ENCODE results near the gene AFAP1L1.

The AFAP1L1 gene

DNA sequence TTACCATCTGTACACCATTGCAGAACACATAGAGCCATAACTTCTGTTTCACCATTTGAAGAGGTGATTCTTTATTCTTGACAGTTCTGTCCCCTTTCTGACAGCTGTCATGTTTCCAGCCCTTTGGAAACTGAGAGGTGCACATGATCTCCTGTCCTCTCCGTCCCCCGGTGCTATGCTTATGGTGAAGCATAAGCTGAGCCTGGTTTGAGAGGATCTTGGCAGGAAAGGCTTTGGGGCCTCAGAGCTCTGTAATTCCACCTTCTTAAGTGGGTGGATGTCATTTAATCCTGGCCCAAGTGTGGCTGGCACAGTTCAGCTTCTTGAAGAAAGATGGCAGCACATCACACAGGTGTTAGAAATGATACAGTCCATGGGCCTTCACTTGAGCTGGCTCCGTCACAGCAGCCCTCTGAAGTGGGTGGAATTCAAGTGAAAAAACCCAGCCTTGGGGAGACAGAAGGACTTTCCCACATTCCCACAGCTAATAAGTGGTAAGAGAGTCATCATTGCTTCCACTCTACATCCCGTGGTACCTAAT is 43.0 kb downstream of the AFAP1L1 start:
- DNase-seq (no peak), ATAC-seq (no peak)

DNA sequence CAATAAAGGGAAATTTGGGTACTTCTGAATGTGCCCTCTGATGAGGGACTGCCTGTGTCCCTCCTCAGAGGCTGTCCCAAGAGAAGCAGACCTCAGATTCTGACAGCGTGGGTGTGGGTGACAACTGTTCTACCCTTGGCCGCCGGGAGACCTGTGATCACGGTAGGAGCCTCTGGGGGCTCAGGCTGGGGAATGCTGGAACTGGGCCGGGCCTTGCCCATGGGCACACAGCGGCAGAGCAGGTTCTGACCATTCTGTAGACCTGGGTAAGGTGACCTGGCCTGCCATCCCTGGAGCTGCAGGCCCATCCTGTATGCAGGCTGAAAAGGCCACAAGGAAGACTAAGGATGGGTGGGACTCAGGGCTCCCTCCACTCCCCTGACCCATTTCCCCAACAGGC is 44.1 kb downstream of the AFAP1L1 start:
- ATAC-seq (no peak), DNase-seq (no peak)

DNA sequence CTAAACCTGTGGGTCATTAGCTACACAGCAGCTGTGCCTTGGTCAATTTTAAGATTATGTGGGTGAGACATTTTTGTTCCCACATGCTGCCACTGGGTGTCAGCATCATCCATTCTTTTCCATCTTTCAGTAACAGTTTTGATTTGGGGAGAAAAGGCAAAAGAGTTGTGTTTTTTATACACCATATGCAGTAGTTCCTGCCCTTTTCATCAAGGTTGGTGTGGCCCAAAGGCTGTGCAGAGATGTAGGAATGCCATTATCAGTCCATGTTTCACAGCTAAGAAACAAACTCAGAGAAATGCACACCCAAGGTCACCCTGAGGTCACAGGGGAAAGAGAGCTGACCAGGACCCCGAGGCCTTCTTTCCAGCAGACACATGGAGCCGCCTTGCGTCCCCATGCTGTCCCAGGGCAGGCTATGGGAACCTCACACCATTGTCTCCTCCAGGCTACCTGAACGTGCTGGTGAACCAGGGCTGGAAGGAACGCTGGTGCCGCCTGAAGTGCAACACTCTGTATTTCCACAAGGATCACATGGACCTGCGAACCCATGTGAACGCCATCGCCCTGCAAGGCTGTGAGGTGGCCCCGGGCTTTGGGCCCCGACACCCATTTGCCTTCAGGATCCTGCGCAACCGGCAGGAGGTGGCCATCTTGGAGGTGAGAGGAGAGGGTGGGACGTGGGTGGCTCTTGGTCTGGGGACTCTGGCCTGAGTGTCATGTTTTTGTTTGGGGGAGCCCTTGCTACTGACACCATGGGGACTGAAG is 45.8 kb downstream of the AFAP1L1 start:
- ATAC-seq (no peak), DNase-seq (no peak)

DNA sequence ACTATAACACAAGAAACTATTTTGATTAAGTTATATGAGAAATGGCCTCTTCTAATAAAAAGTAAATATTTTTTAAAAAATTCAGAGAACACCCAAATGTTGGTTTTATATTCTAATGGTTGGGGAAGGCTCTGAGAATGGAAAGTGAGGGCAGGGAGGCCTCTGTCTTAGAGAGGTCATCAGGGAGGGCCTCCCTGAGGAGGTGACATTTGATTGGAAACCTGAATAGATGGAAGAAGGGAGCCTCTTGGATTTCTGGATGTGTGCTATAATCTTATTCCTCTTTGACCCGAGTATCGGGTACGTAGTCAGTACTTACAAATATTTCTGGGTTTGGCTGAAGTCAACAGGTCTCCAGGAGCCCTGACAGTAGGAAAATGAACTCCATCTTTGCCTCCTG is 47.5 kb downstream of the AFAP1L1 start:
- DNase-seq: no peak
- ATAC-seq: no peak

DNA sequence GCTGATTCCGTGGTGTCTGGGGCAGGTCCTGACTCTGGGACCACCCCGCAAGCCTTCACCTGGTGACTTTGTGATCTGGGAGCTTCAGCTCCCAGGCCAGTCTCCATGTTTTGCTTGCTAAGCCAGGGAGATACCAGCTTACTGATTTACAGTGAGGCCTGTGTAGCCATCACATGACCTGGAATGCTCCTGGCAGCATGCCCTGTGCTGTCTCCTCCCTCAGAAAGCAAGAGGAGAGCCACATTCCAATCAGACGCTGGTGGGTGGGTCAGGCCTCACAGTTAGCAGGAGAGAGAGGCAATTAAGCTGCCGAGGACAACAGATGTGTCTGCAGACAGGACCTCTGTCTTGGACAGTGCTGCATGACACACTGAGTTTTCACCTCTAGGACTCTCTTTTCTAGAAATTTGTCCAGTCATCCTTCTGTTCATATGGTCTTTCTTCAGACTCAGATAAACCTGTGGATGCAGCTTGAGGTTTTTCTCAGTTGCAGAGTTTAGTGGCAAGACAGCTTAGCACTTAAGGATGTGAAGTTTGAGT is 49.2 kb downstream of the AFAP1L1 start:
- no peak for ATAC-seq

DNA sequence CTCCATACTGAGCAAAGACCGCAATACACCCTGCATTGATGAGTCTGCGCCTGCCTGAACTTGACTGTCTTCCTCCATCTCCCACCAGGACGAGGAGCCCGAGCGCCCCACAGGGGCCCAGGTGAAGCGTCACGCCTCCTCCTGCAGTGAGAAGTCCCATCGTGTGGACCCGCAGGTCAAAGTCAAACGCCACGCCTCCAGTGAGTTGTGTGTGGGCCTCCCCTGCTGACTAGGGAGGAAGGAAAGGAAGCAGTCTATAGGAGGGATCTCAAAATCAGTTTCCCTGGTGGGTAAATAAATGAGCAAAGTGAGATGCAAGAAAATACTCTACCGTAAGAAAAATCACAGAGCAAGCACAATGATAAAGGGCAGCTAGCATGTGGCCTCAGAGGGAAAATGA is 50.9 kb downstream of the AFAP1L1 start:
- DNase-seq (no peak), ATAC-seq (no peak)

More for the DNA sequence above, 49.2 kb downstream of the AFAP1L1 start:
- no peak for DNase-seq

DNA sequence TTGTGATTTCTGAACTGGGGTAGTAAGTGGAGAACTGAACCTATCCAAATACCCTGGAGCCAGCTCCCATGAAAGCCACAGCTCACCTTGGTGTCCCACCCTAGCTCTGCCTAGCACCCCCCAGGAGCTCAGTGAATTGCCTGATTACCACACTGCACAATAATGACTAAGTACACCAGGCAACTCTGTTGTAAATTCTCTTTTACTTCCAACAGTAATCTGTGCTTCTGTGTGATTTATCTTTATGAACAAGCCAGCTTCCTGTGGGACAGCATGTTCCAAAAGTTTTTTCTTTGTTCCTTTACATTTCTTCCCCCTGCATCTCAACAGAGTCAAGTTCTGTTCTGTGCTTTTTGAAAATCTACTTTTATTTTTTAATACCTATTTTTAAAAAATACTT is 51.6 kb downstream of the AFAP1L1 start:
- no peak for DNase-seq
- no peak for ATAC-seq

DNA sequence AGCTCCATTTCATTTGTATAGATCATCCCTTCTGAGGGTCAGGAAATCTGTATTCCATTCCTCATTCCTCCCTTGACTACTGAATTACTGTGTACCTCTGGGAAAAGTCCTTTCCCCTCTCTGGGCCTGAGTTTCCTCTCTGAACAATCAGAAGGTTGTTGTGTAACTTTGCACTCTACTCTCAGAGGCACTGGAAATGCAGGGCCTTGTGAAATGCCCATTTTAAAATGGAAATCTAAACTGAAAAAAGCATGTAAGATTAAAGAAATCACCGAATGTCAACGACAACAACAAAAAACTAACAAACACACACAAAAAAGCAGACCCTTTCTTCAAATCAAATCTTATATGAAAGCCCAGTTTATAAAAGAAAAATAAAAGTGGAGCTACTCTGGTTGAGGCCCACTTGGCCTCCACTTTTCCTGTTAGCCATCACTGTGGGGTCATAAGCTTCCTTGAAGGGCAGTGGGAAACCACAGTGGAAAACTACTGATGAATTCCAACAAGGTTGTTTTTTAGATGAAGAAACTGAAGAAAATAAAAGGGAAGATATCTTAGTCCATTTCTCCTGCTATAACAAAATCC is 52.1 kb downstream of the AFAP1L1 start:
- ATAC-seq (no peak), DNase-seq (no peak)

DNA sequence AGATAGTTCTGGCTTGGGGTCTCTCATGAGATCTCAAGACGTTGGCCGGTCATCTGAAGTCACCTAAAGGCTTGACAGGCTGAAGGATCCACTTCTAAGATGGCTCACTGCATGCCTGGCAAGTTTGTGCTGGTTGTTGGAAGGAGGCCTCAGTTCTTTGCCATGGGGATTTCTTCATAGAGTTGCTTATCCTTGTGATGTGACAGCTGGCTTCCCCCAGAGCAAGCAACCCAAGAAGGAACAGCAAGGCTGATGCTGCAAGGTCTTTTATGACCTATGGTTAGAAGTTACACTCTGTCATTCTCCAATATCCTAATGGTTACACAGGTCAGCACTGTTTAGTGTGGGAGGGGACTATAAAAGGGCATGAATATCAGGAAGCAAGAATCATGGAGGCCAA is 53.0 kb downstream of the AFAP1L1 start:
- ATAC-seq: no peak
- no peak for DNase-seq

DNA sequence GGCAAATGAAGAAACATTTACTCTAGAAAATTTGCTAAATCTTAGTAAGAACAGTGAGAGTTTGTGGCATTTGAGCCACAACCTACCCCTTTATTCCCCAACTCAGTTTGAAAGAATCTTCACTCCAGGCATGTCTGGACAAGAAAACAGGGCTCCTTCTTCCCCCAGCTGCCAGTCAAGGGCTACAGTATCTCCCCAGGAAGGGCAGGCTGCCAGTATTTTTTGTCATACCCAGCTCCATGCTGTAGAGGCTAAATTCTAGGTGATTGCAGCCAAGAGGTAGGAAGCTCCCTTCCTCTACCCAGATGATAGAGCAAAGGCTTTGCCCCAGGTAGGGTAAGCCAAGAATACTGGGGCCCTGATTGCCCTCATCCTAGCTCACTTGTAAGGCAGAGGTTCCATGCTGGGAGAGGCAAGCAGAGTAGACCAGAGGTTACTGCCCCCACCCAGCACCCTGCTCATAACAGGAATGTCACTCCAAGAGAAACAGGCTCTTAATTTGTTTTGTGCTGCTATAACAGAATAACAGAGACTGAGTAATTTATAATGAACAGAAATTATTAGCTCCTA is 53.6 kb downstream of the AFAP1L1 start:
- ATAC-seq (no peak), DNase-seq (no peak)

DNA sequence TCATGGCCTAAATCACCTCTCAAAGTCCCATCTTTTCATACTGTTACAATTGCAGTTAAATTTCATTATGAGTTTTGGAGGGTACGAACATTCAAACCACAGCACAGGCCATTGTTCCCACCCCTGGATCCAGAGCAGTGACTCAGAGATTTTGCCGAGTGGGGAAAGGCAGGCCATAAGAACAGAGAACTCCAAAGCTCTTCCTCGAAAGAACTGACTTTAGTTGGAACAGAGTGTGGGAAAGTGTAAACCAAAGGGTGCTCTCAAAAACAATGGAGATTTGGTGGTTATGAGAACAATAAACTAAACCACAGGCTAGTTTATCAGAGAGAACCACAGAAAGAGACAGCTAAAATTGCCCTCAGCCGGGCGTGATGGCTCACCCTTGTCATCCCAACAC is 54.2 kb downstream of the AFAP1L1 start:
- no peak for DNase-seq
- no peak for ATAC-seq

DNA sequence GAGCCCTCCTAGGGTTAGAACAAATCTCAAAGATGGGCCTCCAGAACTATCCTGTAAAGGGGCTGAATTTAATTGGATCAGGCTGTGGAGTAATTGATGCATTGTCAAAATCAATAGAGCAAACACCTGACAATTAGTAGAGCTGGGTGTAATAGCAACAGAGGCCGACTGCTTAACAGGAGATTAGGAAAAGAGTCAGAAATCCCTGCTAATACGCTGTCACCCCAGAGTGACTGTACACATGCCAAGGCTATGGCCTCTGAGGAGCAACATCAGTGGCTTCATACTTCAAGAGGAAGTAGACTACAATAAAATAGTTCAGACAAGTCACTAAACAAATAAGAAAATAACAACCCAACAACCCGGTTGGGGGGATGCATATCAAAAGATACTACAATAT is 55.0 kb downstream of the AFAP1L1 start:
- ATAC-seq: no peak
- no peak for DNase-seq

DNA sequence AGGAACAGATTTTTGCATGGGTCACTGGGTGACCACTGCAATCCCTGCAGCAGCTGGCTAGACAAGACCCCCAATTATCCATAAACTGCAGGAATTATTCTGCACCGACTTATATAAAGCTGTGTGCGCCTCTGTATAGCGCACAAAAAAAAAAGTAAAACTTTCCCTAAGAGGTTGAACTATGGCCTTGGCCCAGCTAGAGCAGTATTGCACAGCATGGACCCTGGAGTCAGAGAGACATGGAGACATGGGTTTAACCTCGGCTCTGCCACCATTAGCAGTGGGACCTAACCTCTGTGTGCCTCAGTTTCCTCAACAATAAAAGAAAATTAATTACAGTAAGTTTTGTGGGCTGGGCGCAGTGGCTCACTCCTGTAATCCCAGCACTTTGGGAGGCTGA is 56.5 kb downstream of the AFAP1L1 start:
- no peak for ATAC-seq
- DNase-seq: no peak

DNA sequence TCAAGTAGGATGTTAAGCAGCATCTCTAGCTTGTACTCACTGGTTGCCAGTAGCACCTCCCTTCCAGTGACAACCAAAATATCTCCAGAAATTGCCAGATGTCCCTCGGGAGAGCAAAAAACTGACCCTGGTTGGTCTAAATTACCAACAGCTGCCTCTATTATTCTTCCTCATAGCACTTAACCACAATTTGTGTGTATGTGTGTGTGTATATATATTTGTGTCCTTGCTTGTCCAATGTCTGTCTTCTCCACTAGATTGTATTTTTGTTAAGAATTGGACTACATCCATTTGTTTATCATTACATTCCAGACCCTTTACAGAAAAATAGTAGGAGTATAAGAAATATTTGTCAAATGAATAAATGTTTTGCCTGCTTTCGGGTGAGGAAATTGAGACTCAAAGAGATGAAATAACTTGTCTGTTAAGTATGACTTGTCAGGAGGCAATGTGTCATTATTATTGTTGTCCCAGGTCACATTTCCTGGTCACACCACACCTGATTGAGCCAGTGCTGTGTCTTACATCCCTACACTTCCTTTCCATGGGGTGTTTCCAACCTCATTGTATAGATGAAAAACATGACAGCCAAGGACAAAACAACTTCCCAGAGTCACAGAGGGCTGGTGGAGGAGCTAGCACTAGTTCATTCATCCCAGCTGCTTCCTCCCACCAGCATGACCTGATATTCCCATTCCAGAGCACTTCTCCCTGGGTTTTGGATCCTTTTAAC is 62.2 kb downstream of the AFAP1L1 start:
- no peak for ATAC-seq
- DNase-seq: no peak

DNA sequence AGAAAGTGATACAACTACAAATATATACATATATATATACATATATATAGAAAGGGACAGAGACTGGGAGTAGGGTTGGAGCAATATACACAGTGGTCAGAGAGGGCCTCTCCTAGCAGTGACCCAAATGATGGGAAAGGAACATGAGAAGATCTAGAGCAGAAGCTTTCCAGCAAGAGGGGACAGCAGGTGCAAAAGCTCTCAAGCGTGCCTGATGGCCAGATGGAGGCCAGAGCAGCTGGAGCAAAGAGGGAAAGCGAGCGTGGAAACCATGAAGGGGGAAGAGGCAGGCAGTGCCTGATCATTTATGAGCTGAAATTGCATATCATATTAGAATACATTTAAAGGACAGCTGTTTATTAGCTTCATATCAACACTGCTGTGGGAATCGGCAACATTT is 66.1 kb downstream of the AFAP1L1 start:
- no peak for DNase-seq
- no peak for ATAC-seq

DNA sequence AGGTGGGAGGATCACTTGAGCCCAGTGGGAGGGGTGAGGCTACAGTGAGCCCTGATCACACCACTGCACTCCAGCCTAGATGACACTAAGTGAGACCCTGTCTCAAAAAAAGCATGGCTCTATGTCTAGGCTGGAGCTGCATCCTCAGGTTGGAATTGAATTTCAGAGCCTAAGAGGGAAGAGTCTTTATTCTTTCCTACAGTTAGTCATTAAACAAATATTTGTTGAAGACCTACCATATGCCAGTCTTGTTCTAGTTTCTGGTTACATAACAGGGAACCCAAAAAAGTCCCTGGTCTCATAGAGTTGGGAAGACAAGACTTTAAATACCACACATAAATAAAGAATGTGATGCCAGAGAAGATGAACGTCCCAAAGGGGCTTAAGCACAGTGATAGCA is 66.7 kb downstream of the AFAP1L1 start:
- DNase-seq: no peak

DNA sequence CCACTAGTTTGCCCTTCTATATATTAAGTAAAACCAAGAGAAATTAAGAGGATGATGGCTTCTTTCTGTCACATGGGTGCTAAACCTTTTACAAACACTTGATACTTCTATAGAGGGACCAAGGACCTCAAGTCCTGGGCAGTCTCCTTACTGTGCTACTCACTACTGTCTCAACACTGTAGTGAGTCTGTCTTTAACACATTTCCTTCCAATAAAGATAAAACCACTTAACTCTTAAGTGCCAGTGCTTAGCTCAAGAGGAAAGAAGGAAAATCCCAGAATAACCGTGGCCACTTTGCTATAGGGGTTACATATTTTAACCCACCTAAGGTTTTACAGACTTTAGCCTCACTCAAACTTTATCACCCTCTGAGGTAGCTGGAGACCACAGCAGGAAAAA is 69.3 kb downstream of the AFAP1L1 start:
- ATAC-seq (no peak), DNase-seq (no peak)

More for the DNA sequence above, 66.7 kb downstream of the AFAP1L1 start:
- no peak for ATAC-seq

DNA sequence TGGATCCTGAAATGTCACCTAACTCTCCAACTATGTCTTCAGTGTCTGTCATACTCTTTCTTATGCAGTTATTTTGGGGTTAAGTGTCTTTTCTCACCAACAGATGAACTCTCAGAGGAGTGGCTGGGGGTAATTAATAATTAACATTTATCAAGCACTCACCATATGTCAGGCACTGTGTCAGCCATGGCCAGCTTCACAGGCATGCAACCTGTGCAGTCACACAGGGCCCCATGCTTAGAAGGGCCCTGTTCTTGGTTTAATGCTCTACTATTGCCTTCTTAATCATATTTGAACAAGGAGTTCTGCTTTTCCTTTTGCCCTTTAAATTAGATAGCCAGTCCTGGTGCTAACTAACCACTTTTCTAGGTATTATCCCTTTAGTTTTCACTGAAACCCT is 70.2 kb downstream of the AFAP1L1 start:
- ATAC-seq: no peak
- DNase-seq: no peak

DNA sequence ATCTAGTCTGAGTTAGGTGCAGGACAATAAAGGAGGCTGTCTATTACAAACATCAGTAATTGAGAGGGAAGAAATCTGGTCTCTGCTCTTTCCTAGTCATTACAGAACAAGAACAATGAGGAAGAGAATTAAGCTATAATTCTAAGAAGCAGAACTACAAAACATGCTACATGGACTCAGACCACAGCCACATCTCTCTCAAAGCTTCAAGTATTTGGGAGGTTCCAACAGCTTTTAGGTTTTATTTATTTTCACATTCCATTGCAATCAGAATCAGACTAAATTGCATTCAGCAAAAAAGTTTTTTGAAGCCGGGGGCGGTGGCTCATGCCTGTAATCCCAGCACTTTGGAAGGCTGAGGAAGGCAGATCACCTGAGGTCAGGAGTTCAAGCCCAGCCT is 72.5 kb downstream of the AFAP1L1 start:
- DNase-seq (no peak), ATAC-seq (no peak)

DNA sequence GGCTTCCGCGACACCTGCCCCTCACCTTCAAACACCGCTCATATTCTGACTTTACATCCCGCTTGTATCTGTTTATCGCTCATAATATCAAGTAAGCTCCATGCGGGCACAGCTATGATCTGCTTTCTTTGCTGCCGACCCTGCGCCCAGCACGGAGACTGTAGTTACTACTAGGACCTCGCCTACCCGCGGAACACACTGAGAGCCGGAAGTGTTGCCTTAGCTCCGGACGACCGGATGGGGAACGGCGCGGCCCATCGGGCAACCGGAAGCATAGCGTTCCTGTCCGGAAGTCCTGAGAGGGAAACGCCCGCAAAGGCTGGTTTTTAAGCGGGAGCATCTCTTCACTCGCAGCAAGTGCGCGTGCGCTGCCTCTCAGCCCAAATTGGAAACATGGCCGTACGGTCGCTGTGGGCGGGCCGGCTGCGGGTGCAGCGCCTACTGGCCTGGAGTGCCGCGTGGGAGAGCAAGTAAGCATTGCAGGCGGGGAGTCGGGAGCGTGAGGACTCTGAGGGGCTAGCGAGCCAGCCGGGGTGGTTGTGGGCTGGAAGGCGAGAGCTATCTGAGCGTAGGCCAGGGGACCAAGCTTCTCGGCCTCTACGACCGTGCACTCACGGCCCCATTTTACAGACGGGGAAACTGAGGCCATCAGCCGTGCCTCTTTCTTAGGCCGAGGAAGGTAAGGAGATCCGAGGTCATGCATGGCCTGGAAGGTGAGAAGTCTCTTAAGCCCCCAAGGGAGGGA is 73.7 kb downstream of the AFAP1L1 start, which contains the start of gene GRPEL2:
Gene GRPEL2 (plus strand): TSS at position 353 of the 745 bp plus-strand sequence. CDS start 41 bp downstream, at position 394.
- peak; percentile 94 for DNase-seq
- ATAC-seq: peak; percentile 98

DNA sequence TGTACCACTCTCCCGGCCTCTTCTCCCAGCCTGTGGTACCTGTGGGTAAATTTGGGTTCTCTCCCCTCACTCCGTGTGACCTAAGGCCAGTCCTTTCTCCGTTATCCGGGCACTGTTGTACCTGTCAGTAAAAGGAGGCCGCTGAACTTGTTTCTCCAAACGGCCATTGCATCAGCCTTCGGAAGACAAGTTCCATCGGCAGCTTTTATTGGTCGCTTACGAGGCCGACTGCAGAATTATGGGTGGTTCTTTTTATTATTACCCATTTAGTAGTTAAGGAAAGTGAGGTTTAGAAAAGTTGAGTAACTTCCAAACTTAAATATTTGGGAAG is 74.2 kb downstream of the AFAP1L1 start:
- ATAC-seq (peak; percentile 3), DNase-seq (no peak)

DNA sequence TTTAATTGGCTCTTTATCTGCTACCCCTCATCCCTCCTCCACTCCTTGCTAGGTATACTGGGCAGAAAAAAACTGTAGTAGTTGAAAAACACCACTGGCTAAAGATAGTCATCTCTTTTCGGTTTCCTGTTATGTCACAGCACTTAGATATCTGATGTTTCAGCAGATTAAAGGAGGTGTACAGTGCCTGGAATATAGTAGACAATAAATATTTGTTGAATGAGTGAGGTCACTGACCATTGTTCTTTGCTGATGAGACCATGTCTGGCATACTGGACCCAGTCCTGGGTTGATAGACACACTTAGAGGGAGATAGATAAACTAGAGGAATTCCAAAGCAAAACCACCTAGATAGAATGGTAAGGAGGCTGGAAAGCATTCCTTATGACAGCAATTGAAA is 76.9 kb downstream of the AFAP1L1 start:
- DNase-seq (no peak), ATAC-seq (no peak)
